Stomach (tissue), 9 donors: ENCODE results near the gene FBXL17. TPM values are rescaled to one million over a fixed set of nuclear protein-coding genes. Genes with fewer than 3 reads are reported as not detected.

ENCODE experiments used
- DNase-seq, 2 donors: peaks; one replicate each; pipeline versions ENCODE4 v3.0.0 to v3.0.0-alpha.2; 2013 to 2019
- H3K27ac ChIP-seq, 5 donors: fragments of 200-600 bp in 4 of 5; sonication (generic) in 4 of 5; one replicate each; pipeline ENCODE4 v1.5.1; 2013 to 2019; ENCODE audit warnings: mild to moderate bottlenecking in 1 of 5, moderate library complexity in 1 of 5
- H3K27me3 ChIP-seq, 3 donors: fragments of 200-600 bp; sonication (generic); one replicate each; pipeline ENCODE4 v1.5.1; 2017 to 2019; ENCODE audit warnings: mixed run types in 1 of 3
- H3K36me3 ChIP-seq, 4 donors: fragments of 200-600 bp; sonication (generic); 1 replicate in 3 of 4; 2 replicates in 1 of 4; pipeline ENCODE4 v1.5.1; 2016 to 2019
- H3K4me1 ChIP-seq, 4 donors: fragments of 200-600 bp; sonication (generic); one replicate each; pipeline ENCODE4 v1.5.1; 2016 to 2019
- H3K4me3 ChIP-seq, 4 donors: fragments of 200-600 bp; sonication (generic) in 3 of 4; one replicate each; pipeline ENCODE4 v1.5.1; 2016 to 2019; ENCODE audit warnings: mild to moderate bottlenecking in 1 of 4
- H3K9me3 ChIP-seq, 4 donors: fragments of 200-600 bp; sonication (generic); one replicate each; pipeline ENCODE4 v1.5.1; 2016 to 2019
- EP300 ChIP-seq: sonication (generic); formaldehyde crosslinking; IDR thresholded peaks from one replicate; pipeline ENCODE4 v1.6.1; 2017; ENCODE audit warnings: antibody characterized with exemption
- POLR2A ChIP-seq, 4 donors: fragments of 450-650 bp; IDR thresholded peaks; one replicate each; pipeline ENCODE4 v1.6.1; 2016; ENCODE audit warnings: antibody characterized with exemption in 4 of 4, control low read depth in 2 of 4, mild to moderate bottlenecking in 1 of 4, moderate library complexity in 1 of 4
- POLR2AphosphoS5 ChIP-seq, 3 donors: sonication (generic); formaldehyde crosslinking; IDR thresholded peaks; one replicate each; pipeline ENCODE4 v1.6.1; 2016; ENCODE audit warnings: antibody characterized with exemption in 3 of 3
- WGBS, 5 donors: extraction: QIAGEN DNeasy Blood & Tissue Kit in 3 of 5; methylation state at CpG; one replicate each; pipeline versions ENCODE4 v1.1.5 to v1.1.7; 2013 to 2018; 5-methylcytosine and 5-hydroxymethylcytosine counted together
- intact Hi-C: fragments of 100-400 bp; cut with DNase I; formaldehyde crosslinking; loops from one replicate; pipeline ENCODE4 v1.15.1; 2023; ENCODE audit warnings: low total_unique reads
- polyA plus RNA-seq, 3 donors: library from polyadenylated mRNA; stranded (reverse); fragments of 200-250 nt; gene quantifications; one replicate each; pipeline ENCODE4 v1.2.3, GENCODE V29; 2013
- total RNA-seq, 5 donors: library from RNA; depleted of rRNA; stranded (reverse); fragments of >200 nt; gene quantifications; one replicate each; pipeline versions ENCODE4 v1.1.0 to v1.2.3, GENCODE V29; 2014 to 2016
- TF ChIP-seq, protein P1 (sequence below), 7 experiments: fragments of 450-650 bp in 4 of 7; fragments of 200-600 bp in 3 of 7; sonication (generic) in 3 of 7; IDR thresholded peaks; one replicate each; pipeline ENCODE4 v1.5.1; 2016 to 2019; ENCODE audit warnings: antibody characterized with exemption in 7 of 7, control low read depth in 2 of 7, mild to moderate bottlenecking in 1 of 7
- donor health status: healthy with polysubstance abuse.
- donor health status: Bipolar disorder and iron deficiency.
- donor health status: healthy.

The FBXL17 gene
- total and polyA plus RNA-seq, 8 donors: 3.8 to 28.0 (median 14.4) TPM

DNA sequence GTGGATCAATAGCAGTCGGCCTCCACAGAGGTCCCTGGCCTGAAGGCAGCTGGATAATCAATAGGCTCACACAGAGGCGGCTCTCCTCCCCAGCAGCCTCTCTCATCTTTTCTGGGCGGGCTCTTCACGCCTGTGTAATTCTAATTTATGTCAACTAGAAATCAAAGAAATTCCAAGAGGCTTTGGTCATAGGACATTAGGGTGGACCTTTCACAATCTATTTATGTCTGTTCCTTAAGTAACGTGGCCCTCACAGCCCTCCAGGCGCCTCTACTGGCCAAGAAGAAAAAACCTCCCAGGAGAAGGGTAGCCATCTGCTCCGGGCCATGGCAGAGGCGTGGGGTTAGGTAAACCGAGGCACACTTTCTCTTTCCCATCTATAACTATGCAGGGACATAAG is 506.1 kb downstream of the FBXL17 start:
- Histone ChIP-seq H3K36me3 (peaks cover 0 to 15% (median 9%) of the 10 kb centered on the region in 4 donors), H3K27ac (no peak overlapping the region), H3K27me3 (no peaks in the 10 kb centered on the region), H3K9me3 (no peaks in the 10 kb centered on the region), H3K4me1 (no peaks in the 10 kb centered on the region), H3K4me3 (no peak overlapping the region)
- 88 to 96% (median 90%) methylated on average over 9 of the region's 9 CpGs for WGBS, 5 donors
- TF ChIP-seq POLR2AphosphoS5 (IDR thresholded peaks at IDR 0.05) (no peak), EP300 (no peak), POLR2A (IDR thresholded peaks at IDR 0.05) (no peak)
- TF ChIP-seq, protein P1, sequence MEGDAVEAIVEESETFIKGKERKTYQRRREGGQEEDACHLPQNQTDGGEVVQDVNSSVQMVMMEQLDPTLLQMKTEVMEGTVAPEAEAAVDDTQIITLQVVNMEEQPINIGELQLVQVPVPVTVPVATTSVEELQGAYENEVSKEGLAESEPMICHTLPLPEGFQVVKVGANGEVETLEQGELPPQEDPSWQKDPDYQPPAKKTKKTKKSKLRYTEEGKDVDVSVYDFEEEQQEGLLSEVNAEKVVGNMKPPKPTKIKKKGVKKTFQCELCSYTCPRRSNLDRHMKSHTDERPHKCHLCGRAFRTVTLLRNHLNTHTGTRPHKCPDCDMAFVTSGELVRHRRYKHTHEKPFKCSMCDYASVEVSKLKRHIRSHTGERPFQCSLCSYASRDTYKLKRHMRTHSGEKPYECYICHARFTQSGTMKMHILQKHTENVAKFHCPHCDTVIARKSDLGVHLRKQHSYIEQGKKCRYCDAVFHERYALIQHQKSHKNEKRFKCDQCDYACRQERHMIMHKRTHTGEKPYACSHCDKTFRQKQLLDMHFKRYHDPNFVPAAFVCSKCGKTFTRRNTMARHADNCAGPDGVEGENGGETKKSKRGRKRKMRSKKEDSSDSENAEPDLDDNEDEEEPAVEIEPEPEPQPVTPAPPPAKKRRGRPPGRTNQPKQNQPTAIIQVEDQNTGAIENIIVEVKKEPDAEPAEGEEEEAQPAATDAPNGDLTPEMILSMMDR (IDR thresholded peaks at IDR 0.05): no peak
- intact Hi-C loops: no loop called here
- DNase-seq: no peak

DNA sequence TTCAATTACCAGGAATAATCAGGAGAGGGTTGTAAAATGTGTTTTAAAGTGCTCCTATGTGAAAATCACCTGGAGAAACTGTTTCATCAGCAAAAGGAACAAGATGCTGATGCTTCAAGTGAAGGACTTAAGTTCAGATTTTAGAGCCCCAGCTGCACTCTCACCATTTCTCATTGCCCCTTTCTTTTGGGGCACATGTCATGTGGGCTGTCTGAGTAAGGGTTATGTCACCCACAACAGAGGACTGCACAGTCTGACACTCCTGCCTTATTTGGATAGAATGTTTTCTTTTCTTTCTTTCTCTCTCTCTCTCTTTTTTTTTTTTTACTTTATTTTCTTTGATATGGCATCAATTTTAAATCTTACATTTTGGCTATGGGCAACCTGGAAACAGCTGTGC is 507.1 kb downstream of the FBXL17 start:
- intact Hi-C loops: no loop called here
- no peak for DNase-seq

DNA sequence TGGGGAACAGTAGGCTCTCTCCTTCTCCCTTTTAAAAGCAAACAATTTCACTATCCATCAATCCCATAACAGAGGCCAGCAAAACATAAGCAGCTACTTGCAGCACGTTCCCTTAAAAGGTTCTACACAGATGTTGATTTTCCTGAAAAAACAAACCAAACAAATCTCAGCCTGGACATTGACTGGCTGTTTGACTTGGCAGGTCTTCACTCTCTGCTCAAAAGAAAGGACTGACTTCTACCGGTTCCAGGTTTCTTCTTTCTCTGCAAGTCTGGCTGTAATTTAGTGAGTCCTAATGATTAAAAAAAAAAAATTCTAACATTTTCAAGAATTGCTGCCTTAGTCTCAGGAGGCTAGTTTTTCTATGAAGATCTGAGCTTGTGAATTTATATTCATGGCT is 508.0 kb downstream of the FBXL17 start:
- no peak overlapping the region for H3K27ac ChIP-seq
- DNase-seq: no peak
- H3K36me3 ChIP-seq: peaks cover 0 to 3% (median 0%) of the 10 kb centered on the region in 4 donors
- 19 to 50% (median 34%) methylated on average over 2 of the region's 2 CpGs for WGBS, 5 donors
- H3K9me3 ChIP-seq: no peaks in the 10 kb centered on the region
- no peak overlapping the region for H3K4me3 ChIP-seq
- peaks cover 0 to 8% (median 0%) of the 10 kb centered on the region in 4 donors for H3K4me1 ChIP-seq
- no peaks in the 10 kb centered on the region for H3K27me3 ChIP-seq
- TF ChIP-seq POLR2AphosphoS5 (IDR thresholded peaks at IDR 0.05) (no peak), EP300 (no peak), POLR2A (IDR thresholded peaks at IDR 0.05) (no peak)
- TF ChIP-seq, protein P1 (IDR thresholded peaks at IDR 0.05): no peak
- intact Hi-C loops: no loop called here

More for the DNA sequence above, 507.1 kb downstream of the FBXL17 start:
- Histone ChIP-seq H3K9me3 (no peaks in the 10 kb centered on the region), H3K4me3 (no peak overlapping the region), H3K27ac (no peak overlapping the region), H3K27me3 (no peaks in the 10 kb centered on the region), H3K4me1 (peaks cover 0 to 4% (median 0%) of the 10 kb centered on the region in 4 donors), H3K36me3 (peaks cover 0 to 7% (median 4%) of the 10 kb centered on the region in 4 donors)
- TF ChIP-seq POLR2A (IDR thresholded peaks at IDR 0.05) (no peak), POLR2AphosphoS5 (IDR thresholded peaks at IDR 0.05) (no peak), EP300 (no peak)
- TF ChIP-seq, protein P1 (IDR thresholded peaks at IDR 0.05): no peak

DNA sequence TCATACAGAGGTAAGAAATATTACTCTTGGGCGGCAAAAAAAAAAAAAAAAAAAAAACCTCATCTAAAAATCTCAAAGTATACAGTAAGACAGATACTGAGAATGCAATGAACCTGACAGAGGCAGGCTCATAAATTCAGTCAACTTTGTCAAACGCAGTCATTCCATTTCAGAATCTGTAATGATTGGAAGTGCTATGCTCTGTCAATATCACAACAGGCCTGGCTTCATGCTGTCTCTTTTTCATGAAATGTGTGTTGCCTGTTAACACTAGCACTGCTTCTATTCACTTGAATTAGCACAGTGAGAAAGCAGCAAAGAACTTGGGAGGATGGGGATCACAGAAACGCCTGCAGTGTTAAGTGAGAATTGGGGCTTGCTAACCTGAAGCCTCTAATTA is 510.9 kb downstream of the FBXL17 start:
- no peak overlapping the region for H3K4me3 ChIP-seq
- 86 to 98% (median 90%) methylated on average over 3 of the region's 3 CpGs for WGBS, 5 donors

More for the DNA sequence above, 510.9 kb downstream of the FBXL17 start:
- Histone ChIP-seq H3K9me3 (no peaks in the 10 kb centered on the region), H3K27ac (no peak overlapping the region), H3K4me1 (peaks cover 0 to 8% (median 0%) of the 10 kb centered on the region in 4 donors), H3K36me3 (no peaks in the 10 kb centered on the region), H3K27me3 (no peaks in the 10 kb centered on the region)
- DNase-seq: no peak
- intact Hi-C loops: no loop called here
- TF ChIP-seq POLR2A (IDR thresholded peaks at IDR 0.05) (no peak), EP300 (no peak), POLR2AphosphoS5 (IDR thresholded peaks at IDR 0.05) (no peak)
- TF ChIP-seq, protein P1 (IDR thresholded peaks at IDR 0.05): no peak
